WI38 (cell line): Measurements from ENCODE around the gene SP140L.

Experiments
- H3K4me3 ChIP-seq: 2 replicates; pipeline ENCODE4 v1.5.1; 2011; ENCODE audit warnings: low read depth, mild to moderate bottlenecking, control low read depth, low read length
- CTCF ChIP-seq: IDR thresholded peaks from 2 replicates; pipeline ENCODE4 v1.5.1; 2012; ENCODE audit warnings: low read depth, mild to moderate bottlenecking, control low read depth, low read length

The SP140L gene

GRCh38 chr2:230356084-230356483 is 29.1 kb downstream of the SP140L start:
- no peak overlapping the region for H3K4me3 ChIP-seq
- no peak for TF ChIP-seq CTCF

GRCh38 chr2:230358305-230358704 is 31.3 kb downstream of the SP140L start:
- H3K4me3 ChIP-seq: no peak overlapping the region
- TF ChIP-seq CTCF: no peak

- H3K4me3 ChIP-seq: no peak overlapping the region
- no peak for TF ChIP-seq CTCF
These were observed 33.0 kb downstream of the SP140L start for GRCh38 chr2:230360028-230360427.

- no peak overlapping the region for H3K4me3 ChIP-seq
These were observed 35.2 kb downstream of the SP140L start for GRCh38 chr2:230362030-230362691.

GRCh38 chr2:230382108-230382507 is 55.1 kb downstream of the SP140L start:
- TF ChIP-seq CTCF: no peak
- no peak overlapping the region for H3K4me3 ChIP-seq

More at GRCh38 chr2:230362030-230362691, 35.2 kb downstream of the SP140L start:
- TF ChIP-seq CTCF: no peak

- TF ChIP-seq CTCF: no peak
- no peak overlapping the region for H3K4me3 ChIP-seq
These were observed 56.5 kb downstream of the SP140L start for GRCh38 chr2:230383453-230383852.

GRCh38 chr2:230384986-230385385 is 58.0 kb downstream of the SP140L start:
- no peak for TF ChIP-seq CTCF
- no peak overlapping the region for H3K4me3 ChIP-seq
